ENCODE data around the gene ADAM22.
"Not testable (repeated sequence)": the region's sequence is repeated elsewhere in the genome, so short reads cannot be mapped to it uniquely, and the experiment has no call there.

DNA sequence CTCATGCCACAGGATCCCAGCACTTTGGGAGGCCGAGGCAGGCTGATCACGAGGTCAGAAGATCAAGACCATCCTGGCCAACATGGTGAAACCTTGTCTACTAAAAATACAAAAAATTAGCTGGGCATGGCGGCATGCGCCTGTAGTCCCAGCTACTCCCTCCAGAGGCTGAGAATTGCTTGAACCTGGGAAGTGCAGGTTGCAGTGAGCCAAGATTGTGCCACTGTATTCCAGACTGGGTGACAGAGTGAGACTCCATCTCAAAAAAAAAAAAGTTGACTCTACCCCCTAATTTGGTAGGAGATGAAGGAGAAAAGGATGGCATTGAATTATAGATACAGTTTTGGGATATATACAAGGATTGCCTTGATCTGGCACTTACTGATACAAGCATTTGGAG is 25.2 kb upstream of the ADAM22 start:
- TF ChIP-seq, protein P1, sequence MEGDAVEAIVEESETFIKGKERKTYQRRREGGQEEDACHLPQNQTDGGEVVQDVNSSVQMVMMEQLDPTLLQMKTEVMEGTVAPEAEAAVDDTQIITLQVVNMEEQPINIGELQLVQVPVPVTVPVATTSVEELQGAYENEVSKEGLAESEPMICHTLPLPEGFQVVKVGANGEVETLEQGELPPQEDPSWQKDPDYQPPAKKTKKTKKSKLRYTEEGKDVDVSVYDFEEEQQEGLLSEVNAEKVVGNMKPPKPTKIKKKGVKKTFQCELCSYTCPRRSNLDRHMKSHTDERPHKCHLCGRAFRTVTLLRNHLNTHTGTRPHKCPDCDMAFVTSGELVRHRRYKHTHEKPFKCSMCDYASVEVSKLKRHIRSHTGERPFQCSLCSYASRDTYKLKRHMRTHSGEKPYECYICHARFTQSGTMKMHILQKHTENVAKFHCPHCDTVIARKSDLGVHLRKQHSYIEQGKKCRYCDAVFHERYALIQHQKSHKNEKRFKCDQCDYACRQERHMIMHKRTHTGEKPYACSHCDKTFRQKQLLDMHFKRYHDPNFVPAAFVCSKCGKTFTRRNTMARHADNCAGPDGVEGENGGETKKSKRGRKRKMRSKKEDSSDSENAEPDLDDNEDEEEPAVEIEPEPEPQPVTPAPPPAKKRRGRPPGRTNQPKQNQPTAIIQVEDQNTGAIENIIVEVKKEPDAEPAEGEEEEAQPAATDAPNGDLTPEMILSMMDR (conservative IDR thresholded peaks at IDR 0.05; ENCODE audit: low read depth, low read length), result not testable (repeated sequence)
- TF ChIP-seq, protein P2, sequence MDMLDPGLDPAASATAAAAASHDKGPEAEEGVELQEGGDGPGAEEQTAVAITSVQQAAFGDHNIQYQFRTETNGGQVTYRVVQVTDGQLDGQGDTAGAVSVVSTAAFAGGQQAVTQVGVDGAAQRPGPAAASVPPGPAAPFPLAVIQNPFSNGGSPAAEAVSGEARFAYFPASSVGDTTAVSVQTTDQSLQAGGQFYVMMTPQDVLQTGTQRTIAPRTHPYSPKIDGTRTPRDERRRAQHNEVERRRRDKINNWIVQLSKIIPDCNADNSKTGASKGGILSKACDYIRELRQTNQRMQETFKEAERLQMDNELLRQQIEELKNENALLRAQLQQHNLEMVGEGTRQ (IDR thresholded peaks at IDR 0.05; ENCODE audit: low read depth, low read length), result not testable (repeated sequence)
- TF ChIP-seq POLR2A (IDR thresholded peaks at IDR 0.05; ENCODE audit: low read depth, low read length); FOS (IDR thresholded peaks at IDR 0.05; ENCODE audit: low read depth, low read length); RCOR1 (IDR thresholded peaks at IDR 0.05; ENCODE audit: insufficient replicate concordance, low read length); MAFK (IDR thresholded peaks at IDR 0.05; ENCODE audit: low read depth, low read length): not testable (repeated sequence)

All from IMR-90 (cell line).